Skin of body (tissue), 2 donors: ENCODE data around the gene FSD2. TPM values are rescaled to one million over a fixed set of nuclear protein-coding genes. Genes with fewer than 3 reads are reported as not detected.
"Not testable (repeated sequence)": the region's sequence is repeated elsewhere in the genome, so short reads cannot be mapped to it uniquely, and the experiment has no call there.

Experiments used
- DNase-seq: peaks from one replicate; lab custom pipeline; 2025; lab: John Stamatoyannopoulos, UW
- total RNA-seq: library from RNA; depleted of rRNA; stranded (reverse); fragments of >200 nt; gene quantifications from one replicate; pipeline ENCODE4 v1.2.3, GENCODE V29; 2014

FSD2 gene
- total RNA-seq, 1 donor from 2014 or later, result 6.5 TPM

- no peak for DNase-seq
Measured at GRCh38 chr15:82798104-82798503, 7.8 kb downstream of the FSD2 start.

- DNase-seq, result no peak
Measured at GRCh38 chr15:82793737-82794136, 12.1 kb downstream of the FSD2 start.

GRCh38 chr15:82792068-82792467 lies 13.8 kb downstream of the FSD2 start:
- DNase-seq, result no peak

- DNase-seq, result no peak
Measured at GRCh38 chr15:82790321-82790720, 15.5 kb downstream of the FSD2 start.

GRCh38 chr15:82789491-82789890 lies 16.4 kb downstream of the FSD2 start:
- DNase-seq, result no peak

- DNase-seq, result no peak
Measured at GRCh38 chr15:82788496-82788895, 17.4 kb downstream of the FSD2 start.

- no peak for DNase-seq
Measured at GRCh38 chr15:82781349-82781748, 24.5 kb downstream of the FSD2 start.

- DNase-seq, result no peak
Measured at GRCh38 chr15:82778755-82779154, 27.1 kb downstream of the FSD2 start.

GRCh38 chr15:82774496-82774895 lies 31.4 kb downstream of the FSD2 start:
- no peak for DNase-seq

- DNase-seq, result no peak
Measured at GRCh38 chr15:82771789-82772607, 33.9 kb downstream of the FSD2 start.

GRCh38 chr15:82768414-82769054 lies 37.3 kb downstream of the FSD2 start:
- no peak for DNase-seq

GRCh38 chr15:82767163-82767829 lies 38.6 kb downstream of the FSD2 start:
- no peak for DNase-seq

GRCh38 chr15:82766201-82766600 lies 39.7 kb downstream of the FSD2 start:
- DNase-seq, result not testable (repeated sequence)

GRCh38 chr15:82764740-82765139 lies 41.1 kb downstream of the FSD2 start:
- no peak for DNase-seq

- no peak for DNase-seq
Measured at GRCh38 chr15:82764117-82764490, 41.8 kb downstream of the FSD2 start.

- DNase-seq, result no peak
Measured at GRCh38 chr15:82763361-82764116, 42.3 kb downstream of the FSD2 start.

GRCh38 chr15:82751308-82751707 lies 54.6 kb downstream of the FSD2 start:
- no peak for DNase-seq

GRCh38 chr15:82750831-82751180 lies 55.1 kb downstream of the FSD2 start:
- DNase-seq, result no peak

- DNase-seq, result peak; percentile 94
Measured at GRCh38 chr15:82749951-82750830, 55.7 kb downstream of the FSD2 start.

- DNase-seq, result no peak
Measured at GRCh38 chr15:82748315-82748714, 57.6 kb downstream of the FSD2 start.

GRCh38 chr15:82743810-82744209 lies 62.1 kb downstream of the FSD2 start:
- DNase-seq, result no peak
